NCI-H345 (cell line): ENCODE data around the gene ENTREP3.
"Not testable (repeated sequence)": the region's sequence is repeated elsewhere in the genome, so short reads cannot be mapped to it uniquely, and the experiment has no call there.

Source experiments
- DNase-seq: peaks from one replicate; lab custom pipeline; 2025; lab: John Stamatoyannopoulos, UW

ENTREP3 gene

DNA sequence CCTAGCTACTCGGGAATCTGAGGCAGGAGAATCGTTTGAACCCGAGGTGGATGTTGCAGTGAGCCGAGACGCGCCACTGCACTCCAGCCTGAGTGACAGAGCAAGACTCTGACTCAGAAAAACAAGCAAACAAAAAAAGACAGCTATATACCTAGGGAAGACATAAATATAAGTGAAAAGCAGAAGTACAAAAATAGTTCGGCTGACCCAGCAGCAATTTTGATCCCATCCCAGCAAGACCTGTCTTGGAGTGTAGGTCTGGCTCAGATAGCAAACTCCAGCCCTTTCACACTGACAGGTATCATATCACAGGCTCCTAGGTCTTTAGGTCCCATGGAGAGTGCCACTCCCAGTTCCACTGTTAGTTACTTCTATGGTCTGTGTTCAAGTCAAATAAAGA is 32.2 kb downstream of the ENTREP3 start:
- no peak for DNase-seq

DNA sequence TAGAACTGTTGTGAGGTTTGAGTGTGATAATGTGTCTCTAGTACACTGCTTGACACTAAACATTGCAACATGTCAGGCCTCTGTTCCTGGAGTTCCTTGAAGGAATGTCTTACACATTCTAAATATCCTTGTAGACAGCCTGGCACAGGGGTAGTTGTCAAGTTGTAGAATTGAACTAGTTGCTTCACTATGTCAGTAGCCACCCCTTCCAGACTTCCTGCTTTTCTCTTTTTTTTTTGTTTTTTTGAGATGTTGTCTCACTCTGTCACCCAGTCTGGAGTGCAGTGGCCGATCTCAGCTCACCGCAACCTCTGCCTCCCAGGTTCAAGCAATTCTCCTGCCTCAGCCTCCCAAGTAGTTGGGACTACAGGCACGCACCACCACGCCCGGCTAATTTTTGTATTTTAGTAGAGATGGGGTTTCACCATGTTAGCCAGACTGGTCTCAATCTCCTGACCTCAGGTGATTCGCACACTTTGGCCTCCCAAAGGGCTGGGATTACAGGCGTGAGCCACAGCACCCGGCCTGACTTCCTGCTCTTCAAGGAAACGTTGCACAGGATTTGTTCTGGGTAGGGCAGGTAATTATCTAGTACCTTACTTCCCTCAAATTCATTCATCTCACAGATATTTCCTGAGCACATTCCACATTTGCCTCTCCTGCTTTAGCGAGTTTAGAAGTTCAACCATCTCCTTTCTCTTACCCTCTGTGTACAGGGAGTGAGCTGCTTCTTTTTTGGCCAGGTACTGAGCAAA is 34.9 kb downstream of the ENTREP3 start:
- DNase-seq = not testable (repeated sequence)

DNA sequence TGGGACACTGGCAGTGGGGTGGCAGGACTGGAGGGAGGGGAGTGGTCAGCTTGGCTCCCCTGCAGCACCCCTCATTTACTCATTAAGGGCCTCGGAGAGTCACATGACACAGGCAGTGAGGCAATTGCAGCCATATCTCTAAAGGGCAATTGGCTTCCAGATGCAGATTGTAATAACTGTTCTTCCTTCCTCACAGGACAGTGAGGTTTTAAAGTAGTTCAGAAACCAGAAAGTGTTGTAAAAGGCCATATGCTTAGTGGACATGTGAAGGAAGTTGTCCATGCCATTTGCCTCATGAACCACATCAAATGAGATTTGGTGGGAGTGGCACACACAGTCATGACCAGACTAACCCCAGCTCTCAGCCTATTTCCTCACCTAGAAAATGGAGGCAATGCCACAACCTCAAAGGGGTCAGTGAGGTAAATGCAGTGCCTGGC is 35.7 kb downstream of the ENTREP3 start:
- no peak for DNase-seq

DNA sequence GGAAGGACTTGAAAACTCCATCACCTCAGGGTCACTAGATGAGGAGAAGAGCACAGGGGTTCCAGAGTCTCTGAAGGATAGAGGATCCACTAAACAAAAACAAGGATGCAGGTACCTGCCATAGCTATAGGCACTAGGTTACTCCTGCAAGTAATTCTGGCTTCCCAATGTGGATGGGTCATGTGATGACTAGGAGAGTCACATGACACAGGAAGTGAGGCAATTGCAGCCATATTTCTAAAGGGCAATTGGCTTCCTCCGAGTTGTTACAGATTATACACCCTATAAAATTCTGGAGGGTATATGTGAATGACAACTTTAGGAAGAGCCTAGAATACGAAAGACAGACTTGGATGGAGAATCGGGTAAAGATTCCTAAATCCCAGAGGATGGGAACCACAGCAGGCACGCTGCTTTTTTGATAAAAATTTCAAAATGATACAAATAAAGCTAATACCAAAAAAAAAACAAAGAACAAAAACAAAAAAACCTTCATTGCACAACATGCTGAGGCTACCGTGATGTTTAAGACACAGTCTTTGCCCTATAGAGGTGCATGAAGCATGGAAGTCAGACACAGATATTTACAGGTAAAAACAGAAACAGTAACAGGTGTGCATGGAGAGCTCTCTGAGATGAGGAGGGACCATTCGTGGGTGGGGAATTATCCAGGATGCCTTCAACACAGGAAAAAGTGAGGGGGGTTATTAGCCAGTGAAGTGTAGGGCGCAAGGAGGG is 36.3 kb downstream of the ENTREP3 start:
- peak; percentile 69 for DNase-seq

GRCh38 chr1:155214702-155215101 is 40.6 kb downstream of the ENTREP3 start:
- not testable (repeated sequence) for DNase-seq

GRCh38 chr1:155212051-155212440 is 43.2 kb downstream of the ENTREP3 start:
- not testable (repeated sequence) for DNase-seq

GRCh38 chr1:155211381-155212050 is 43.8 kb downstream of the ENTREP3 start:
- DNase-seq = not testable (repeated sequence)

DNA sequence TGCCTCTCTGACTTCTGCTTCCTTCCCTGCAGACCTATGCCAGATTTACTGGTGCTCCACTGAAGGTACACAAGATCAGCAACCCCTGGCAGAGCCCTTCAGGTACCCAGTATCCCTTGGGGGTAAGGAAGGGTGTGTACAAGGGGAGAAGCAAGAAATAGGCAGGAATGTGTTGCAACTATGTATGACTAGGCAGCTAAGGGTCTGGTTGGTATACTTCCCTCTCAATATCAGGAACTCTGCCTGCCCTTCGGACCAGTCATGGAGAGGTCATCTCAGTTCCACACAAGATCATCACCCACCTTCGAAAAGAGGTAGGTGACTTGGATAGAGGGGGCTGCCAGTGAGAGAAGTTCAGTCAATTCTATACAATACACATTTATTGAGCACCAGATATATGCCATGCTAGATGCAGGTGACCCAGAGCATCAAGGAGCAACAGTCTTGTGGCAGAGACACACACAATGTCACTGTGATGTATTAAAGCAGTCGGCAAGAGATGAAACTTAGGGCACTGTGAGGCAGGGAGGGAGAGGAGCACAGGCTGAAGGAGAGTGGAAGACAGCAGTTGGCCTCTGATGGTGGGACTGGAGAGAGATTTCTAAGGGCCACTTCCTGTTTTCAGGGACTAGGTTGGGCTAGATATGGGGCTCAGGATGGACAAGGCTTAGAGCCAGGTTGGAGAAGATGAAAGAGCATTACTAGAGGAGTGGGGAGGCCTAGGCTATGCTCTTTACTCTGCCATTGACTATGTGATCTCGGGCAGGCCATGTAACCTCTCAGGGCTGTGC is 44.8 kb downstream of the ENTREP3 start:
- no peak for DNase-seq

- no peak for DNase-seq
These were observed 46.0 kb downstream of the ENTREP3 start for GRCh38 chr1:155209312-155209721.

GRCh38 chr1:155208541-155209311 is 46.6 kb downstream of the ENTREP3 start, which contains the start of gene MTX1:
MTX1 (plus strand) TSS chr1:155208695; CDS start chr1:155208805, 110 bp downstream.
- DNase-seq = peak; percentile 93

DNA sequence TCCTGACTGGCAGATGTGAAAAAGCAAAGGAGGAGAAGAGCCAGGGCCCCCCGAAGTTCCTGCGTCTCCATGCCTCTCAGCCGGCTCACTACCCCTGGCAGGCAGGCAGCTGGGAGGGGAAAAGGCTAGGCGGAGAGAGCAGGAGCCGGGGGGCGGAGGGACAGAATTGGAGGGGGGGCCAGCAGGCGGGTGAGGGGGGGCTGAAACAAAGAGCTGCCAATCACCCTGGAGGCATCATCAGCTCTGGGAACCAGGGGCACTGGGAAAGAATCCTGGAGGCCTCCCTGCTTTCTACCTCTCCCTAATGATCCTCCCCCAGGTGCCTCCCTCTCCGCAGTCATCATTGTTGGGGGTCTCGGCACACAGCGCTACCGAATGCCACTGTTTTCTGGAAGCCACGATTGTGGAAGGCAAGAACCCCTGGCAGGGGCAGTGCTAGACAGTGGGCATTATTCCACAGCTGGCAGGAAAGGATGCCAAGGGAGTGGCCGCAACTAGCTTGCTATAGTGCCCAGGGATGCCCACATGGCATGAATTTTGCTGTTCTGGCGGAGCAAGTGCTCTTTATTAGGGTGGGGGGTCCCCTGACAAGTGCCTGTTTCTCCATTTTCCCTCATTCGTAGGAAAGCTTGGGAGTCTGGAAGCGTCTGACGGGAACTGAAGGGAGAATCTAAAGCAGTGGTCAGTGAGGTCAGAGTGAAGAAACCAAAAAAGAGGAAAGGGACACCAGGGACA is 47.3 kb downstream of the ENTREP3 start, which contains the start of gene THBS3:
Gene THBS3, minus strand, starts transcription at position 92 of the 735 bp plus-strand sequence. Its CDS starts 21 bp downstream, at position 71.
- peak; percentile 95 for DNase-seq

- DNase-seq = peak; percentile 96
These were observed 48.1 kb downstream of the ENTREP3 start for GRCh38 chr1:155206891-155207805.

DNA sequence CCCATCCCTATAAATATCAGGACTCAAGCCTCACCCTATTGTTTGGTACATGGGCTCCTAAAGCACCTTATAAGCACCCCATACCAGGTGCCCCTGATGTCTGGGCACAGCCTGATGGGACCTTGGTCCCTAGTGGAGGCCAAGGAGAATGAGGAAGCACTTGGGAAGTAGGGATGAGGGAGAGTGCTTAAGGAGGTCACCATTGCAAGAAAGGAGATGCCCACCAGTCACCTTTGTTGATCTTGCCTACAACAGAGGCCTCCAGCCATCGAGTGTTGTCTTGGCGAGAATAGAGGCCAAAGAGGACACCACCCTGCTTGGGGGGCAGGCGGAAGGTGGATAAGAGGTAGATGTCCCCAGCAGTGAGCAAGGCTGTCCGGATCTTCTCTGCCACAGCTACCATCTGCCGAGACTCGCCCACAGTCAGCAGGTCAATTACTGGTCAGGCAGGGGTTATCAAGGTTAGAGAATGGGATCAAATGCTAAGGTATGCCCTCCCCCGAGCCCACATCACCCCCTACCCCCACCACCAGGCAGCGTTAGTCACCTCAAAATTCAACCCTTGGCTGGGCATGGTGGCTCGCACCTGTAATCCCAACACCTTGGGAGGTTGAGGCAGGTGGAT is 49.2 kb downstream of the ENTREP3 start:
- DNase-seq = no peak

DNA sequence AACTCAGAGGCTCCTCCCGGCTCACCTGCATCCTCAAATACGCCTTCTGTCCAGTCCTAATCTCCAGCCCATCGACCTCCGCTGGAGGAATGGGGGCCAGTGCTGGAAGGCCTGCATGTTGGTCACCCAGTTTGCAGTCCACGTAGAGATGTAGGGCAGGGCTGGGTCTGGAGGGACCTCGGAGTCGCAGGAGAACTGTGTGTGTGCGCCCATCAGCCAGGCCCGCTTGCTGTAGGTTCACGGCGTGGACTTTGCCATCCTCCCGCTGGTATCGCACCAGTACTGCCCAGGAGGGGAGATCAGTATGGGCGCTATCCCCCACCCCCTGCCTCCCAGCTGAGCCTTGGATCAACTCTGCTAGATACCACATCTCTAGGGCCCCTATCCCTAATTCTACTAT is 50.2 kb downstream of the ENTREP3 start:
- DNase-seq = no peak

- no peak for DNase-seq
These were observed 52.4 kb downstream of the ENTREP3 start for GRCh38 chr1:155202731-155203515.

DNA sequence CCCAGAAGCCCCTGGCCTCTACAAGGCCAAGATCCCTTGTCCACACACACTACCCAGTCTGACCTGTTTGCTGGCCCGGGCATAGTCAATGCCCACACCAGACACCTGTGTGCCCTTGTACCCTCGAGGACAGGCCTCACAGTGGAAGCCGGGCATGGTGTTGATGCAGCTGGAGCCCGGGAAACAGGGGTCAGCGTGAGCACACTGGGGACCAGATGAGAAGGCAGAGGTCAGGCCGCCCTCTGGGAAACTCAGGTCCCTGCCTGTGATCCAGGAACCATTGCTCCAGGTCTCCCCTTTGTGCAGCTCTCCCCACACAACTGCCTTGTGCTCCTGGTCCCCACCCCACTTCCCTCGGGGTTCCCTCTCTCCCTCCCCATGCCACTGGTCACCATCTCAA is 53.1 kb downstream of the ENTREP3 start:
- DNase-seq = no peak

- no peak for DNase-seq
These were observed 54.4 kb downstream of the ENTREP3 start for GRCh38 chr1:155200920-155201319.

DNA sequence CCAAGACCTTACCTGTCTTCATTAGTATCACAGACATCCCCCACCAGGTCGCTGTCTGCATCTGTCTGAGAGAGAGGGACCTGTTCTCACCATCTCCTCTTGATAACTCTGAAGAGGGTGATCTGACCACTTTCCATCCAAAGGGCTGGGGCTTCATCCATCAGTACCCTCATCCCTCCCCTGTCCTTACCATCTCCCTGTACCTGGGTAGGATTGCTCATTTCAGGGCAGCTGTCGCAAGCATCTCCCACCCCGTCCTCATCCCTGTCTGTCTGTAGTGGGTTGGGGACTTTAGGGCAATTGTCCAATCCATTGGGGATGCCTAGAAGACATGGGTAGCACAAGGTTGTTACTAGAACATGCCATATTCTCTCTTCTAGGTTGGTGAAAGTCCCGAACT is 55.5 kb downstream of the ENTREP3 start:
- DNase-seq = no peak
